Activated T-helper 2 cell treated with anti-CD3 and anti-CD28 coated beads, Interferon-gamma antibody, Interleukin-2, Interleukin-4, amounts not matched to agents 10 μg/mL and 5 μg/mL and 100 μg/mL, durations not matched to agents 14 hours and 24 hours and 36 hours (primary cell): ENCODE measurements around the gene RHO. TPM values are rescaled to one million over a fixed set of nuclear protein-coding genes. Genes with fewer than 3 reads are reported as not detected.

Source experiments
- DNase-seq: peaks from one replicate; pipeline ENCODE4 v3.0.0; 2021; ENCODE audit warnings: low spot score
- H3K27ac Mint-ChIP-seq: one replicate; pipeline ENCODE4 v1.8.0; 2021; ENCODE audit warnings: mixed read lengths
- H3K27me3 Mint-ChIP-seq: one replicate; pipeline ENCODE4 v1.8.0; 2021; ENCODE audit warnings: low read depth, mixed read lengths
- H3K36me3 Mint-ChIP-seq: one replicate; pipeline ENCODE4 v1.8.0; 2021; ENCODE audit warnings: low read depth, mixed read lengths
- H3K4me1 Mint-ChIP-seq: one replicate; pipeline ENCODE4 v1.8.0; 2021; ENCODE audit warnings: low read depth, mixed read lengths
- H3K4me3 Mint-ChIP-seq: one replicate; pipeline ENCODE4 v1.8.0; 2021; ENCODE audit warnings: low read depth, mild to moderate bottlenecking, moderate library complexity, mixed read lengths
- H3K9me3 Mint-ChIP-seq: one replicate; pipeline ENCODE4 v1.8.0; 2021; ENCODE audit warnings: mixed read lengths
- intact Hi-C: fragments of 100-400 bp; cut with micrococcal nuclease; formaldehyde crosslinking; loops from one replicate; pipeline ENCODE4 v1.15.1; 2023
- total RNA-seq: library from RNA; stranded (reverse); gene quantifications from 2 replicates; pipeline ENCODE4 v1.2.3, GENCODE V29; 2022

The RHO gene
- total RNA-seq, 1 donor from 2014 or later: not detected

DNA sequence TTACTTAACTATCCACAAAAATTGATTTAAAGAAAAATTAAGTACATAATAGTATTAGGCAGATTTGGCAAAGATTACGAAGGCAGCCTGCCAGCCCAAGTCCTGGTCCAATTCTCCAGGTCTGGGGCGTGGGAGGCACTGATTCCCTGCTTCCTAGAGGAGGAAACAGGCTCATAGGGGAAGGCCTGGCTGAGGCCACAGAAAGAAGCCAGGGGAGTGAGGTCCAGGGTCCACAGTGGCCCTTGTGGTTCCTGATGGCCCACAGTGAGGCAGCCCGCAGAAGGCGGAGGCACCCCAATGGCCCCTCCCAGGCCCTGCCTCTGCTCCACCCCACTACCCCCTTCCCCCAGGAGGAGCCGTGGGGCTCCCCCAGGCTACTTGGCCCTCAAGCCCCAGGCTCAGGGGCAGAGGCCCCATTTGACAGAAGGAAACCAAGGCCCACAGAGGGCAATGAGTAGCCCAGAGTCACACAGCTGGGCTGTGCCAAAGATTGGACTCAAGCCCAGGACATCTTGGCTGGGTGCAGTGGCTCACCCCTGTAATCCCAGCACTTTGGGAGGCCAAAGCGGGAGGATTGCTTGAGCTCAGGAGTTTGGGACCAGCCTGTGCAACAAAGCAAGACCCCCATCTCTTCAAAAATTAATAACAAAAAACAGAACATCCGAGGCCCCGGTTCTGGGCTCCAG, 35.6 kb downstream of the RHO start:
- no peaks in the 10 kb centered on the region for H3K27me3 Mint-ChIP-seq

DNA sequence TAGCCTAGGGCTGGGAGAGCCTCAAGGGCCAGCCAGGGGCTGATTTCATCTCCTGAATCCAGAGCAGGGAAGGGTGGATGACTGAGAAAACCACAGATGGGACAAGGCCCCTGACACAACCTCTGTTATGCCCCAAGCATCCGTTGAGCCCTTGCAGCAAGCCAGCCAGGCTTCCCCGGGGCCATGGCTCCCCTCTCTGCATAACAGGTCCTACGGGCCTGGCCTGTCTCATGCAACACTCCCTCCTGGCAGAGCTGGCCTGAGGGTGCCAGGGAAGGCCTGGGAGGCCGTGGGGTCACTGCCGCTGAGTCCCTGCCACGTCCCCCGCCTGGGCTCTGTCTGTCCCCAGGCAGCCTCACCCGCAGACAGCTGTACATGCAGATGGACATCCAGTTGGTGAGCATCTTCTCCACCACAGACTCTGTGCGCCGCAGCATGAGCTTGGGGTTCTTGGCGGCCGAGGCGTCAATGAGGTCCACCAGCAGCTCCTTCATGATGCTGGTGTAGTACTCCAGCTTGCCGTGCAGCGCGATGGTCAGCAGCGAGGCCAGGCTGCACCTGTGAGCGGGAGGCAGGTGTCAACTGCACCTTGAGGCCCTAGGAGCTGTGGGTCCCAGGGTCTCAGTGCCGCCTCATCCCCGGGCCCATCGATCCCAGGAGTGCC, 36.7 kb downstream of the RHO start:
- DNase-seq: no peak
- intact Hi-C loops: no loop called here
- Mint-ChIP-seq H3K36me3 (no peaks in the 10 kb centered on the region), H3K9me3 (no peaks in the 10 kb centered on the region), H3K4me3 (no peak overlapping the region), H3K27ac (no peak overlapping the region), H3K27me3 (no peaks in the 10 kb centered on the region), H3K4me1 (no peaks in the 10 kb centered on the region)

More for the DNA sequence above, 35.6 kb downstream of the RHO start:
- Mint-ChIP-seq H3K4me3 (no peak overlapping the region), H3K27ac (no peak overlapping the region), H3K36me3 (no peaks in the 10 kb centered on the region), H3K4me1 (no peaks in the 10 kb centered on the region), H3K9me3 (no peaks in the 10 kb centered on the region)
- intact Hi-C loops: no loop called here
- no peak for DNase-seq

DNA sequence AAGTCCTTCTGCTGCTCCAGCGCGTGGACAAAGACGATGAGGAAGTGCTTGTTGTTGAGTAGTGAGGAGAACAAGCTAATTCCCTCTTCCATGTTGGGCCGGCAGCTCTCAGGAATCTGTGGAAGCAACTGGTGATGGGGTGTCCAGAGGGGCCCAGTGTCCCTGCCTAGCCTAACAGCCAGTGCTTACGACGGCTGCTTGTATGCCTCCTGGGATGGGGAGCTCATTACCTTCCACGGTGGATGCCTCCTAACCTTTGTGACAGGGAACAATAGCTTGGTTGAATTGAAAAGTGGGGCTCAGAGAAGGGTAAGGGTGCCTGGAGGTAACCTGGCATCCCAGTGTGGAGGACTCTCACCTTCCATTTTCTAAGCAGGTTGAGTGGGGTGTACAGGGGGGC, 37.5 kb downstream of the RHO start:
- no peak for DNase-seq
- H3K9me3 Mint-ChIP-seq: no peaks in the 10 kb centered on the region
- H3K27me3 Mint-ChIP-seq: no peaks in the 10 kb centered on the region
- H3K4me1 Mint-ChIP-seq: no peaks in the 10 kb centered on the region
- H3K27ac Mint-ChIP-seq: no peak overlapping the region
- H3K4me3 Mint-ChIP-seq: no peak overlapping the region
- intact Hi-C loops: no loop called here
- no peaks in the 10 kb centered on the region for H3K36me3 Mint-ChIP-seq

DNA sequence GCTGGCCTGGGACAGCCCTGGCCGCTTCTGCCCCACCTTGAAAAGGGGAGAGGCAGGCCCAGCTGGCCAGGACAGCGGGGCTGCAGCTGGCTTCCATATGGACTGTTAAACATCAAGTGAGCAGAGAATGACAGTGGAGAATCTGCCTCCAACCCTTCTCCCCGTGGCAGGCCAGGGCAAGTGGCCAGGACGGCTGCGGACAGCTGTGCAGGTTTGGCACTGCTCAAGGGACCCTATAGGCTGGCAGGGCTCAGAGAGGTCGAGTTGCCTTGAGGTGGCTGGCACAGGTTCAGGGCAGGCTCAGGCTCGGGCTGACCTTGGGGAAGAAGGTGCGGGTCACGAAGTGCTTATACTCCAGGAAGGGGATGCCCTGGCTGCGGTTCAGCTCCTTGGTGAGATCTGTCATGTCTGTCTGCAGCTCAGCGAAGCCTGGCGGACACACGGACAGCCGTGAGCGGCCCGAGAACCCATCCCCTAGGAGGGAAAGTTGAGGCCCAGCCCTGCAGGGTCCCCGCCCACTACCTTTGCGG, 38.8 kb downstream of the RHO start:
- Mint-ChIP-seq H3K4me1 (no peaks in the 10 kb centered on the region), H3K27me3 (no peaks in the 10 kb centered on the region), H3K9me3 (no peaks in the 10 kb centered on the region), H3K27ac (no peak overlapping the region), H3K4me3 (no peak overlapping the region), H3K36me3 (no peaks in the 10 kb centered on the region)
- intact Hi-C loops: no loop called here
- no peak for DNase-seq

DNA sequence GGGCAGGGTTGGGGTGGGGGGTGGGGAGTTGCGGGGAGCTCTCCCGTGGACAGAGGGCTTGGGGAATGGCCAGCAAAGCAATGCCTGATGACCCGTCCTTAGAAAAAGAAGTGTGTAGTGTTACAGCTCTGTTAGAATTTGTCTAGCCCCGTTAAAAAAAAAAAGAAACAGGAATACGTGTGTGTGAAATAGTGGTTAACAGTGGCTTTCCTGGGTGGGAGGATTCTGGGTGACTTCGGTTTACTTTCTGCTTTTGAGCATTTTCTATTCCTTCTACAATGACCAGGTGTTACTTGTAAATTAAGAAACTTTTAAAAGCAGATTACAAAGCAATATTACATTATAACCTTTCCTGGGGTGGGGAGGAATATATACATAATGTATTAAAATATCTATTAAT, 39.5 kb downstream of the RHO start:
- intact Hi-C loops: no loop called here
- Mint-ChIP-seq H3K4me1 (no peaks in the 10 kb centered on the region), H3K36me3 (no peaks in the 10 kb centered on the region), H3K27me3 (no peaks in the 10 kb centered on the region), H3K9me3 (no peaks in the 10 kb centered on the region), H3K27ac (no peak overlapping the region), H3K4me3 (no peak overlapping the region)
- DNase-seq: no peak

DNA sequence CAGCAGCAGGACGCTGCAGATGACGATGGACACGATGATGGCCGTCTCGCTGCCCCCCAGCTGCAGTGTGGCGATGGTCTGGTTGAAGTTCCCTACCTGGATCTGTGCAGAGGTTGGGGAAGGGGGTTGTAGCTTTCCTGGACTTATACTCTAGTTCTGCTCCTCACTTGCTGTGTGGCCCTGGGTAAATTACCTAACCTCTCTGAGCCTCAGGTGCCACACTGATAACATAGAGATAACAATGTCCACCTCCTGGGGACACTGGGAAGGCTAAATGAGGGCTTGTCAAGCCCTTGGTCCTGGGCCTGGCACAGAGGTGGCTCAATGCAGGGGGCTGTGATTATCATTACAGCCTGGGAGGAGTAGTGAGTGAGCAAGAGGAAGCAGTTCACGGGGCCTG, 41.4 kb downstream of the RHO start:
- no peak for DNase-seq
- no peak overlapping the region for H3K4me3 Mint-ChIP-seq
- intact Hi-C loops: no loop called here
- H3K27ac Mint-ChIP-seq: no peak overlapping the region
- H3K27me3 Mint-ChIP-seq: no peaks in the 10 kb centered on the region
- no peaks in the 10 kb centered on the region for H3K4me1 Mint-ChIP-seq
- H3K36me3 Mint-ChIP-seq: no peaks in the 10 kb centered on the region
- H3K9me3 Mint-ChIP-seq: no peaks in the 10 kb centered on the region

DNA sequence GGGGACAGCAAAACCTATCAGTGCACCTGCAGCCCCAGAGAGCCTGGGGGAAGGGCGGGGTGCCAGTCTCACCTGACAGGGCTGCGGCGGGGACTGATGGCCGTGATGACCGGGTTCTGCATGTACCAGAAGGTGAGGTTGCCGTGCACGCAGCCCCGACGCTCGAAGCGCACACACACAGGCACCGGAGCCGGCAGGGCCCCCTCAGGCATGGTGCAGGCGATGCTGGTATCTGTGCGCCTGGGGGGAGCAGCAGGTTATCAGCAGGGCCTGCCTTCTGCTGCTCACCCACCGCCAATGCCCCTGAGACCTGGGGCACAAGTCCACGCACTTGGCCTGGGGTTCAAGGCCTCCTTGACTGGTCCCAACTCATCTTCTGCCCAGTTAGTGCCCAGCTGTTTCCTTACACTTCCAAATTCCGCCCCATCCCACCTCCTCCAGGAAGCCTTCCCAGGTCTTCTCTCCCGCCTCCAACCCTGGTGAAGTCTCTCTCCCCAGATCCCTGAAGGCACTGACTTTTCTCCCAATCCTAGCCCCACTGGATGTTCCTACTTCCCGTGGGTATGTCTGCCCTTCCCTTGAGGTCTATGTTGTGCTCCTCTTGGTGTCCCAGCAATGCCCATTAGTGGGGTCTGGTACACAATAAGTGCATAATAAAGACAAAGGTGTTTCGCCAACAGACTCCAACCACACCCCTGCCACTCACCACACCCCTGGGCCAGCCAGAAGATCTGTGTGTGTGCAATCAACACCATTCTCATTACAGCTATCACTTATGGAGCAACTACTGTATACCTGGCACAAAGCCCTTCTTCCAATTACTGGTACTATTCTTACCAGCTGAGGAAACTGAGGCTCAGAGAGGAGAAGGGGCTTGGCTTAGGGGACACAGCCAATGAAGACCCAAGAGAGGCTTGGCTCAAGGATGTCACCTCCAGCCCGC, 43.4 kb downstream of the RHO start:
- Mint-ChIP-seq H3K4me3 (no peak overlapping the region), H3K9me3 (no peaks in the 10 kb centered on the region), H3K36me3 (no peaks in the 10 kb centered on the region), H3K4me1 (no peaks in the 10 kb centered on the region), H3K27ac (no peak overlapping the region), H3K27me3 (no peaks in the 10 kb centered on the region)
- DNase-seq: no peak
- intact Hi-C loops: no loop called here

DNA sequence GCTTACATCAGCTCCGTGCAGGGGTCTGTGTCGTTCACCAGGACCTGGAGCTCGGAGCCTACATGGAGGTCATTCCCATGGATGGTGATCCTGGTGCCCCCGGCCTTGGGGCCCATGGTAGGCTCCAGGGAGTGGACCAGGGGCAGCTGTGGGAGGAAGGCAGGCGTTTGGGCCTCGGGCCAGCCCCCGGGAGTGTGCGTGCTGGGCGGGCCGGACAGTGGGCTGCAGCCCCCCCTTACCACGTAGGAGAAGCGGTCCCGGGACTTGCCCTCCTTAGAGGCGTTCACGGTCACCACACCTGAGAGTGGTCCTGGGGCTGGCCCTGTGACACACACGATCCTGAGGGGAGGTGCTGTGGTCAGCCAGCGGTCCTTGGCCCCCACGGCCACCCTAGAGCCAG, 44.2 kb downstream of the RHO start:
- H3K27me3 Mint-ChIP-seq: no peaks in the 10 kb centered on the region
- no peak overlapping the region for H3K4me3 Mint-ChIP-seq
- H3K4me1 Mint-ChIP-seq: no peaks in the 10 kb centered on the region
- DNase-seq: no peak
- no peak overlapping the region for H3K27ac Mint-ChIP-seq
- H3K36me3 Mint-ChIP-seq: no peaks in the 10 kb centered on the region
- no peaks in the 10 kb centered on the region for H3K9me3 Mint-ChIP-seq
- intact Hi-C loops: no loop called here

DNA sequence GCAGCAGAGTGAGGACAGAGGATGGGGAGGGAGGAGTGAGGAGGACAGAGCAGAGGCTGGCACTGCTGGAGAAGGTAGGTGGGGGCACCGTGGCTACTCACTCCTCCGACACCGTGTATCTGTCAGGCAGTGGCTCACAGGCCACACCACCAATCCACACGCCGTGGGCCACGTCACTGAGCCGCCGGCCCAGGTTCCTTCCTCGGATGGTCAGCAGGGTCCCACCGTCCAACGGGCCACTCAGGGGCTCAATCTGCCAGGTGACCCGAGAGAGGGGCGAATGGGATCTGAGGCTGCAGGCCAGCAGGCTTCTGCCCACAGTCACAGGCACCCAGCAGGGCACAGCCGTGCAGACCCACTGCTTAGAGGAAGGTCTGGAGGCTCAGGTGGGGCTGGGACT, 45.1 kb downstream of the RHO start:
- no peaks in the 10 kb centered on the region for H3K36me3 Mint-ChIP-seq
- H3K4me1 Mint-ChIP-seq: no peaks in the 10 kb centered on the region
- H3K27me3 Mint-ChIP-seq: no peaks in the 10 kb centered on the region
- intact Hi-C loops: no loop called here
- no peak overlapping the region for H3K27ac Mint-ChIP-seq
- no peak for DNase-seq
- H3K4me3 Mint-ChIP-seq: no peak overlapping the region
- H3K9me3 Mint-ChIP-seq: no peaks in the 10 kb centered on the region

DNA sequence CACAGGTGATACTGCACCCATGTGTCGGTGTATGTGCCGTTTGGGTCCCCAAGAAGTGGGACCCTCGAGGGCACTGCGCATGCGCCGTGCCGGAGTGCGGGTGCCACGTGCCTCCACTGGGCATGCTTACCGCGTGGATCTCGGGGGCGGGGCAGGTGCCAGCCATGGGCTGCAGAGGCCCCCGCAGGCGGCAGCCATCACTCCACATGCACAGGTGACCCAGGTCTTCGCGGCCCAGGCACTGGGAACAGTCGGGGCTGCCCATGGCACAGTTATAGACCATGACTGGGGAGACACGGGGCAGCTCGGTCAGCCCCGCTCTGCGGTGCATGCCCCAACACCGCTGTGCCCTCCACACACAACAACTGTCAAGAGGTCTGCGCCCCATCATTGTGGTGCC, 45.8 kb downstream of the RHO start:
- Mint-ChIP-seq H3K36me3 (no peaks in the 10 kb centered on the region), H3K9me3 (no peaks in the 10 kb centered on the region), H3K4me1 (no peaks in the 10 kb centered on the region), H3K27me3 (no peaks in the 10 kb centered on the region), H3K4me3 (no peak overlapping the region), H3K27ac (no peak overlapping the region)
- DNase-seq: no peak
- intact Hi-C loops: no loop called here

DNA sequence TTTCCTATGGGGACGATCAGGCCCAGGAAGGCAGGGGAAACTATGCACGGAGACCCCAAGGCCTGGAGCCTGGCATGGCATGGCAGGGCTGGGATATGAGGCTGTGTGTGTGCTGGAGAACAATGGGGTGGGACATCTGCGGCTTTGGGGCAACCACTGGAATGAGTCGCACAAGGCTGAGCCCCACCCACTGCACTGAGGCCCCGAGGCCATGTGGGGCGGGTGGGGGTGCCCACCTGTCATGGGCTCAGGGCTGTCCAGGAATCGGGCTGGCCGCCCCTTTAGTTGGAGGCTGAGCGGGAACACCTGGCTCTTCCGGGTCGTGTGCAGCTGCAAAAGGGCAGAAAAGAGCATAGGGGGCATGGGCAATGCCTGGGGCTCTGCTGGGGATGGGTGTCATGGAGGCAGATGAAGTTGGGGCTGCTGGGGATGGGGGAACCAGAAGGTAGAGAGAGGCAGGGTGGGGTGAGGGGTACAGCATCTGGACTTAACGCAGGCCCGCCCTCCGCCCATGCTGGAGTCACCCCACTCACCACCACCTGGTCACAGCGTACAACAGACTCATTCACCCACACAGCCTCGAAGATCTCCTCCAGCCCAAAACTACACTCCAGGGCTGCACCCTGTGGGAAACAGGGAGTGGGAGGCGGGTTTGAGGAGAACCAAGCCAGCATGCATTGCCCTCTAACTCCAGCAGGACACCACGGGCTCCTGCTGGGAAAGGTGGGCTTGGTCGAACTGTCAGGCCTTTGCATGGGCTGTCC, 47.0 kb downstream of the RHO start:
- Mint-ChIP-seq H3K4me3 (no peak overlapping the region), H3K36me3 (no peaks in the 10 kb centered on the region), H3K27ac (no peak overlapping the region), H3K4me1 (no peaks in the 10 kb centered on the region), H3K27me3 (no peaks in the 10 kb centered on the region), H3K9me3 (no peaks in the 10 kb centered on the region)
- intact Hi-C loops: no loop called here
- DNase-seq: no peak

DNA sequence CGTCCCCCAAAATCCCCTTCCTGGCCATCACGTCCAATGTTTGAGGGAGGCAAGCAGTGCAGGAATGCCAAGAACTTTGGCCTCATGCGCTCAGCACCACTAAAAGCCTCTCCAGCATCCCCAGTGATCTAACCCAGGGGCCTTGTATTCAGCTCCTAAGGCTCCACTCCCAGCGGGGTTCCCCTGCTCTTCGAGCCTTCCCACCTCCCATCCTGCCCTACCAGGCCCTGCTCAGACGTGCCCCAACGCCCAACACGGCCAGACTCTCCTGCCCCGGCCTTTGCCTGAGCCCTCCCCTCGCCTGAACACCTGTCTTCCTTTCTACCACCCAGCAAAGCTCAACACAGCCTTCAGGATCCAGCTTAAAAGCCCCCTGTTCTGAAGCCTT, 47.6 kb downstream of the RHO start:
- H3K36me3 Mint-ChIP-seq: no peaks in the 10 kb centered on the region
- H3K27me3 Mint-ChIP-seq: no peaks in the 10 kb centered on the region
- no peak for DNase-seq
- H3K27ac Mint-ChIP-seq: no peak overlapping the region
- H3K4me3 Mint-ChIP-seq: no peak overlapping the region
- H3K4me1 Mint-ChIP-seq: no peaks in the 10 kb centered on the region
- intact Hi-C loops: no loop called here
- H3K9me3 Mint-ChIP-seq: no peaks in the 10 kb centered on the region
